Mesendoderm (in vitro differentiated cells): ENCODE measurements around the gene UTP18.
A peak's percentile ranks its signal among the peaks of the same experiment; 100 is the strongest.
"Not testable (repeated sequence)": the region's sequence is repeated elsewhere in the genome, so short reads cannot be mapped to it uniquely, and the experiment has no call there.

ENCODE experiments used
- DNase-seq: peaks from one replicate; pipeline ENCODE4 v3.0.0; 2013
- H2AK5ac ChIP-seq: 2 replicates; pipeline ENCODE4 v1.6.1; 2013; ENCODE audit warnings: low read length, inconsistent platforms
- H2BK120ac ChIP-seq: 2 replicates; pipeline ENCODE4 v1.6.1; 2013; ENCODE audit warnings: low read depth, mild to moderate bottlenecking, low read length, moderate library complexity, mixed read lengths
- H2BK15ac ChIP-seq: replicated peaks from 2 replicates; pipeline ENCODE4 v1.6.1; 2013; ENCODE audit warnings: low read depth, mild to moderate bottlenecking, moderate library complexity
- H2BK5ac ChIP-seq: 2 replicates; pipeline ENCODE4 v1.6.1; 2013; ENCODE audit warnings: low read length, inconsistent platforms
- H3K18ac ChIP-seq: 2 replicates; pipeline ENCODE4 v1.6.1; 2013; ENCODE audit warnings: mild to moderate bottlenecking, low read length, mixed read lengths
- H3K23ac ChIP-seq: one replicate; pipeline ENCODE4 v1.6.1; 2013; ENCODE audit warnings: low read length
- H3K27ac ChIP-seq: 2 replicates; pipeline ENCODE4 v1.5.1; 2013; ENCODE audit warnings: low read depth, mild to moderate bottlenecking, inconsistent platforms, low read length, moderate library complexity
- H3K27me3 ChIP-seq: 2 replicates; pipeline ENCODE4 v1.6.1; 2013; ENCODE audit warnings: low read length, control low read depth, mild to moderate bottlenecking, inconsistent platforms; ENCODE audit not compliant: insufficient read depth, poor library complexity
- H3K36me3 ChIP-seq: 2 replicates; pipeline ENCODE4 v1.6.1; 2013; ENCODE audit warnings: low read length, inconsistent platforms; ENCODE audit not compliant: control insufficient read depth, insufficient read depth
- H3K4ac ChIP-seq: one replicate; pipeline ENCODE4 v1.6.1; 2013; ENCODE audit warnings: low read depth, mild to moderate bottlenecking, low read length, moderate library complexity
- H3K4me1 ChIP-seq: 2 replicates; pipeline ENCODE4 v1.6.1; 2013; ENCODE audit warnings: low read depth, low read length, inconsistent platforms; ENCODE audit not compliant: control insufficient read depth
- H3K4me2 ChIP-seq: 2 replicates; pipeline ENCODE4 v1.6.1; 2013; ENCODE audit warnings: low read length
- H3K4me3 ChIP-seq: 2 replicates; pipeline ENCODE4 v1.5.1; 2013; ENCODE audit warnings: mild to moderate bottlenecking, low read length
- H3K56ac ChIP-seq: one replicate; pipeline ENCODE4 v1.6.1; 2013; ENCODE audit warnings: low read length
- H3K79me1 ChIP-seq: 2 replicates; pipeline ENCODE4 v1.6.1; 2013; ENCODE audit warnings: low read length, inconsistent platforms
- H3K79me2 ChIP-seq: 2 replicates; pipeline ENCODE4 v1.6.1; 2013; ENCODE audit warnings: mild to moderate bottlenecking, low read length; ENCODE audit not compliant: control insufficient read depth, insufficient read depth
- H3K9ac ChIP-seq: 2 replicates; pipeline ENCODE4 v1.6.1; 2013; ENCODE audit warnings: low read length, inconsistent platforms
- H4K5ac ChIP-seq: one replicate; pipeline ENCODE4 v1.6.1; 2013; ENCODE audit warnings: low read length
- H4K8ac ChIP-seq: one replicate; pipeline ENCODE4 v1.6.1; 2013; ENCODE audit warnings: low read depth, mild to moderate bottlenecking, control low read depth, low read length, moderate library complexity
- WGBS: extraction: QIAGEN DNeasy Blood & Tissue Kit; methylation state at CpG from one replicate; pipeline ENCODE4 v1.1.7; 2013; ENCODE audit warnings: low lambda C conversion rate, missing lambda C conversion rate; ENCODE audit not compliant: insufficient coverage; ENCODE audit errors: extremely low coverage; 5-methylcytosine and 5-hydroxymethylcytosine counted together

UTP18 gene

GRCh38 chr17:51322390-51323029 is 62.2 kb downstream of the UTP18 start:
- DNase-seq, result peak; percentile 85
- H3K36me3 ChIP-seq, result no peaks in the 10 kb centered on the region
- H3K27me3 ChIP-seq, result no peaks in the 10 kb centered on the region
- no peak overlapping the region for H3K27ac ChIP-seq
- no CpG with 5 or more reads among the region's 3 CpGs for WGBS
- no peaks in the 10 kb centered on the region for H3K79me1 ChIP-seq
- H3K56ac ChIP-seq, result no peak overlapping the region
- H3K4me3 ChIP-seq, result no peak overlapping the region
- no peaks in the 10 kb centered on the region for H3K79me2 ChIP-seq
- H4K8ac ChIP-seq, result no peak overlapping the region
- H2BK15ac ChIP-seq, result no peak overlapping the region
- no peak overlapping the region for H2AK5ac ChIP-seq
- no peak overlapping the region for H2BK5ac ChIP-seq
- H4K5ac ChIP-seq, result no peak overlapping the region
- no peak overlapping the region for H3K23ac ChIP-seq
- no peak overlapping the region for H3K18ac ChIP-seq
- H3K4ac ChIP-seq, result no peak overlapping the region
- H3K4me1 ChIP-seq, result no peaks in the 10 kb centered on the region
- H2BK120ac ChIP-seq, result no peak overlapping the region
- H3K9ac ChIP-seq, result no peak overlapping the region
- no peak overlapping the region for H3K4me2 ChIP-seq

GRCh38 chr17:51325471-51325870 is 65.1 kb downstream of the UTP18 start:
- Histone ChIP-seq H3K56ac (no peak overlapping the region), H2AK5ac (no peak overlapping the region), H3K79me1 (no peaks in the 10 kb centered on the region), H4K5ac (no peak overlapping the region), H3K4ac (no peak overlapping the region), H2BK120ac (no peak overlapping the region), H3K4me2 (no peak overlapping the region), H3K4me1 (no peaks in the 10 kb centered on the region), H4K8ac (no peak overlapping the region), H3K9ac (no peak overlapping the region), H3K36me3 (no peaks in the 10 kb centered on the region), H3K23ac (no peak overlapping the region), H3K18ac (no peak overlapping the region), H2BK15ac (no peak overlapping the region), H3K27me3 (no peaks in the 10 kb centered on the region), H2BK5ac (no peak overlapping the region), H3K27ac (no peak overlapping the region), H3K4me3 (no peak overlapping the region), H3K79me2 (no peaks in the 10 kb centered on the region)
- no CpG with 5 or more reads among the region's 7 CpGs for WGBS
- DNase-seq, result no peak

- not testable (repeated sequence) for H2BK5ac ChIP-seq, H3K79me1 ChIP-seq, H4K5ac ChIP-seq, H2BK120ac ChIP-seq, H3K4me3 ChIP-seq, H3K56ac ChIP-seq, H3K4ac ChIP-seq, H3K36me3 ChIP-seq, H3K4me2 ChIP-seq, H3K9ac ChIP-seq, H2AK5ac ChIP-seq, H4K8ac ChIP-seq, H3K27ac ChIP-seq, H3K18ac ChIP-seq, H3K79me2 ChIP-seq, H3K27me3 ChIP-seq, H3K4me1 ChIP-seq, H2BK15ac ChIP-seq, H3K23ac ChIP-seq
- peak; percentile 39 for DNase-seq
- WGBS, result no CpG with 5 or more reads among the region's 7 CpGs
These were observed 70.6 kb downstream of the UTP18 start for GRCh38 chr17:51330861-51331503.

- no peaks in the 10 kb centered on the region for H3K79me1 ChIP-seq
- H3K79me2 ChIP-seq, result no peaks in the 10 kb centered on the region
- no peak overlapping the region for H3K18ac ChIP-seq
- no peak overlapping the region for H3K4me2 ChIP-seq
- no peak overlapping the region for H3K56ac ChIP-seq
- H3K27me3 ChIP-seq, result no peaks in the 10 kb centered on the region
- H4K8ac ChIP-seq, result no peak overlapping the region
- no peak overlapping the region for H2BK120ac ChIP-seq
- H3K4ac ChIP-seq, result no peak overlapping the region
- H3K9ac ChIP-seq, result no peak overlapping the region
- no peak overlapping the region for H2AK5ac ChIP-seq
- no peaks in the 10 kb centered on the region for H3K4me1 ChIP-seq
- no peaks in the 10 kb centered on the region for H3K36me3 ChIP-seq
- no peak overlapping the region for H2BK5ac ChIP-seq
- H2BK15ac ChIP-seq, result no peak overlapping the region
- H3K23ac ChIP-seq, result no peak overlapping the region
- WGBS, result no CpG with 5 or more reads among the region's 3 CpGs
- H3K27ac ChIP-seq, result no peak overlapping the region
- no peak overlapping the region for H3K4me3 ChIP-seq
- no peak for DNase-seq
- H4K5ac ChIP-seq, result no peak overlapping the region
These were observed 74.8 kb downstream of the UTP18 start for GRCh38 chr17:51335006-51335590.

GRCh38 chr17:51335883-51336822 is 75.8 kb downstream of the UTP18 start:
- no peak for DNase-seq
- Histone ChIP-seq H3K27me3 (no peaks in the 10 kb centered on the region), H3K56ac (no peak overlapping the region), H3K79me2 (no peaks in the 10 kb centered on the region), H3K4me1 (no peaks in the 10 kb centered on the region), H3K18ac (no peak overlapping the region), H3K23ac (no peak overlapping the region), H3K36me3 (no peaks in the 10 kb centered on the region), H3K27ac (no peak overlapping the region), H4K8ac (no peak overlapping the region), H3K79me1 (no peaks in the 10 kb centered on the region), H3K4me3 (no peak overlapping the region), H2BK120ac (no peak overlapping the region), H3K9ac (no peak overlapping the region), H3K4ac (no peak overlapping the region), H2AK5ac (no peak overlapping the region), H2BK15ac (no peak overlapping the region), H2BK5ac (no peak overlapping the region), H3K4me2 (no peak overlapping the region), H4K5ac (no peak overlapping the region)
- WGBS, result no CpG with 5 or more reads among the region's 5 CpGs
